ENCODE results near the gene MAN1C1. TPM values are rescaled to one million over a fixed set of nuclear protein-coding genes. Genes with fewer than 3 reads are reported as not detected.

The MAN1C1 gene
- total and polyA plus RNA-seq, 10 of the 15 experiments (the other 5 are each of a cell fraction or from before 2014, with no cell fraction given): 0.12 to 0.56 (median 0.22) TPM; not detected in 3

DNA sequence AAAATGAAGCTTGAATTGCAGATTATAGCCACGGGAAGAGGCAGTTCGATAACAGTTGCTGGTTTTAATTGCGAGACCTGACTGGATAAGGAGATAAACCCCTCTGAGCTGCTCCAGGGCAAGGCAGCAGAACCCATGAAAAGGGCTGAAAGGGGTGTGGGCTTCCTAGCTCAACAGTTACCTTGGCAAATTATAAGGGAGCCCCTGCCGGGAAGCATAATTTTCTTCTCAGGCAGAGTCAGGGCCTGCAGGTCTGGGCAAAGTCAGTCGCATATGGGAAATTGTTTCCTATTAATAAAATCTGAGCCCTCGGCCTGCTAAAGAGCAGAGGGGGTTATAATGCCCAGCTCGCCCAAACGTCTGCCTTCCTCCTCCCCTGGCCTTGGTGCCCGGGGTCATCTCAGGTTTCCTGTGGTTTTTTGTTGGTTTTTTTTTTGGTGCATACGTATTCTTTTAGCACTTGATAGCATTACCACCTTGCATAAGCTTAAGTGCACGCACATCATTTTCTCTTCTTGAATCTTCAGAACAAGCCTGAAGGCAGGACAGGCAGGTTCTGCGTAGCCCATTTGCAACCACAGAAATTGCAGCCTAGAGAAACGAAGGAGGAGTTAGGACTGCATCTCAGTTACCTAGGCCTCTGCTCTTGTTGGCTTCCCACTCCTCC, 149.5 kb downstream of the MAN1C1 start:
- ChIA-PET POLR2A (interaction anchor here (0.7 kb wide), 1 partner anchor 279 kb away, joined by 3 read pairs; no protein-coding TSS in a partner anchor), CTCF (interaction anchor here (1.5 kb wide), 1 partner anchor 157 kb away, joined by 6 read pairs; no protein-coding TSS in a partner anchor), SMC1A (ENCODE audit: uncharacterized antibody, unreplicated experiment) (interaction anchor here (1.2 kb wide), 1 partner anchor 13 kb away, joined by 3 read pairs; no protein-coding TSS in a partner anchor), RAD21 (ENCODE audit: unreplicated experiment) (interaction anchor here (0.8 kb wide), 1 partner anchor 157 kb away, joined by 3 read pairs; no protein-coding TSS in a partner anchor)
- WGBS (ENCODE audit: insufficient coverage, insufficient replicate concordance, low lambda C conversion rate, missing lambda C conversion rate): 49% methylated on average over 13 of the region's 13 CpGs
- Histone ChIP-seq H3K27ac (ENCODE audit: control insufficient read depth, insufficient read depth) (no peak overlapping the region), H3K4me3 (no peak overlapping the region), H3K27me3 (replicated peaks in 1 of 2; ENCODE audit: control insufficient read depth in 2 of 2, insufficient read depth in 2 of 2, low read length in 1 of 2) (peaks cover 0 to 5% of the 10 kb centered on the region in 2 experiments; a peak in 1 of 4 replicates), H3K36me3 (ENCODE audit: control insufficient read depth in 2 of 2, insufficient read depth in 2 of 2, low read length in 1 of 2) (no peaks in the 10 kb centered on the region), H3K4me2 (ENCODE audit: control insufficient read depth, insufficient read depth) (no peak overlapping the region), H3K9ac (ENCODE audit: control insufficient read depth, insufficient read depth, low read length) (no peak overlapping the region), H3K79me2 (ENCODE audit: control insufficient read depth, insufficient read depth, low read length) (no peaks in the 10 kb centered on the region), H3K4me1 (ENCODE audit: control insufficient read depth, insufficient read depth, low read length) (peaks cover 2% of the 10 kb centered on the region), H3K9me3 (replicated peaks; ENCODE audit: control insufficient read depth, insufficient read depth, low read length) (no peaks in the 10 kb centered on the region), H2AFZ (ENCODE audit: control insufficient read depth, low read depth, low read length) (no peak overlapping the region), H4K20me1 (ENCODE audit: control insufficient read depth, insufficient read depth) (no peaks in the 10 kb centered on the region)
- in situ Hi-C loops (cut with MboI) (no loop called here), intact Hi-C loops (cut with micrococcal nuclease; ENCODE audit: unreplicated experiment) (no loop called here)
- BruUV-seq (replicated peaks): no TSS peak
- no peak for TF ChIP-seq JUNB (IDR thresholded peaks at IDR 0.05)
- no peak for TF ChIP-seq BCL11A (IDR thresholded peaks at IDR 0.05; ENCODE audit: low read depth, low read length)
- no peak for TF ChIP-seq SREBF1 (IDR thresholded peaks at IDR 0.05; ENCODE audit: low read length)
- TF ChIP-seq CREM (IDR thresholded peaks at IDR 0.05; ENCODE audit: low read depth): no peak
- TF ChIP-seq ATF7 (IDR thresholded peaks at IDR 0.05; ENCODE audit: low read depth): no peak
- TF ChIP-seq, protein P1, sequence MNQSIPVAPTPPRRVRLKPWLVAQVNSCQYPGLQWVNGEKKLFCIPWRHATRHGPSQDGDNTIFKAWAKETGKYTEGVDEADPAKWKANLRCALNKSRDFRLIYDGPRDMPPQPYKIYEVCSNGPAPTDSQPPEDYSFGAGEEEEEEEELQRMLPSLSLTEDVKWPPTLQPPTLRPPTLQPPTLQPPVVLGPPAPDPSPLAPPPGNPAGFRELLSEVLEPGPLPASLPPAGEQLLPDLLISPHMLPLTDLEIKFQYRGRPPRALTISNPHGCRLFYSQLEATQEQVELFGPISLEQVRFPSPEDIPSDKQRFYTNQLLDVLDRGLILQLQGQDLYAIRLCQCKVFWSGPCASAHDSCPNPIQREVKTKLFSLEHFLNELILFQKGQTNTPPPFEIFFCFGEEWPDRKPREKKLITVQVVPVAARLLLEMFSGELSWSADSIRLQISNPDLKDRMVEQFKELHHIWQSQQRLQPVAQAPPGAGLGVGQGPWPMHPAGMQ (IDR thresholded peaks at IDR 0.05; ENCODE audit: borderline replicate concordance): no peak
- no peak for TF ChIP-seq RELA (IDR thresholded peaks at IDR 0.05; ENCODE audit: borderline replicate concordance, partially characterized antibody)
- TF ChIP-seq GATAD2B (conservative IDR thresholded peaks at IDR 0.05; ENCODE audit: low read depth): no peak
- no peak for ATAC-seq
- no peak for FAIRE-seq
- no peak for DNase-seq (ENCODE audit: low read depth, low spot score)

All from GM12878 (cell line).